ENCODE measurements around the gene DDX10.

DNA sequence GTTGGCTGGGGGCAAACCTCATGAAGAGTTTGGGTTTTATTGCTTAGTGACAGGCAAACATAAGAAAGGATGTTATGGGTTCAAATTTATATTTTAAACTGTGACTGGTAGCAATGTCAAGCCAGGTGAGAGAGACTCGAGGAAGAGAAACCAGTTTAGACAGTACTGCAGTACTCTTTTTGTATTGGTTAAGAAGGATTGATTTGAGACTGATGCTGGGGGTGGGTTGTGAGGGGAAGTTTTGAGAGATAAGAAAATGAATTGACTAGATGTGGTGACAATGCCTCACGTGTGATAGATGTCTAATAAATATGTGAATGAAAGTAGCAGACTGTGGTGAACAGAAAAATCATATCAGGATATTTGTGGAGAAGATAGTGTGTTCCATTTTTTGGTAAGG is 142.4 kb downstream of the DDX10 start:
- TF ChIP-seq, protein P1, sequence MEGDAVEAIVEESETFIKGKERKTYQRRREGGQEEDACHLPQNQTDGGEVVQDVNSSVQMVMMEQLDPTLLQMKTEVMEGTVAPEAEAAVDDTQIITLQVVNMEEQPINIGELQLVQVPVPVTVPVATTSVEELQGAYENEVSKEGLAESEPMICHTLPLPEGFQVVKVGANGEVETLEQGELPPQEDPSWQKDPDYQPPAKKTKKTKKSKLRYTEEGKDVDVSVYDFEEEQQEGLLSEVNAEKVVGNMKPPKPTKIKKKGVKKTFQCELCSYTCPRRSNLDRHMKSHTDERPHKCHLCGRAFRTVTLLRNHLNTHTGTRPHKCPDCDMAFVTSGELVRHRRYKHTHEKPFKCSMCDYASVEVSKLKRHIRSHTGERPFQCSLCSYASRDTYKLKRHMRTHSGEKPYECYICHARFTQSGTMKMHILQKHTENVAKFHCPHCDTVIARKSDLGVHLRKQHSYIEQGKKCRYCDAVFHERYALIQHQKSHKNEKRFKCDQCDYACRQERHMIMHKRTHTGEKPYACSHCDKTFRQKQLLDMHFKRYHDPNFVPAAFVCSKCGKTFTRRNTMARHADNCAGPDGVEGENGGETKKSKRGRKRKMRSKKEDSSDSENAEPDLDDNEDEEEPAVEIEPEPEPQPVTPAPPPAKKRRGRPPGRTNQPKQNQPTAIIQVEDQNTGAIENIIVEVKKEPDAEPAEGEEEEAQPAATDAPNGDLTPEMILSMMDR (IDR thresholded peaks at IDR 0.05), result no peak
- TF ChIP-seq POLR2A (IDR thresholded peaks at IDR 0.05) (no peak), EP300 (IDR thresholded peaks at IDR 0.05) (no peak), POLR2AphosphoS5 (IDR thresholded peaks at IDR 0.05) (no peak)
